ENCODE results near the gene DEXI. TPM values are rescaled to one million over a fixed set of nuclear protein-coding genes. Genes with fewer than 3 reads are reported as not detected.

The DEXI gene
- total RNA-seq, 1 donor from 2014 or later: 36.3 TPM

GRCh38 chr16:10987361-10988163 lies 45.3 kb upstream of the DEXI start:
- no peak for TF ChIP-seq CTCF (IDR thresholded peaks at IDR 0.05)
- H3K36me3 ChIP-seq: peaks cover 33% of the 10 kb centered on the region
- no peaks in the 10 kb centered on the region for H3K9me3 ChIP-seq
- H3K27ac ChIP-seq: no peak overlapping the region
- H3K4me1 ChIP-seq: no peaks in the 10 kb centered on the region
- DNase-seq (no peak), ATAC-seq (no peak)
- H3K4me3 ChIP-seq: no peak overlapping the region
- H3K27me3 ChIP-seq: no peaks in the 10 kb centered on the region
- intact Hi-C loops (cut with DNase I): no loop called here

- TF ChIP-seq CTCF (IDR thresholded peaks at IDR 0.05): no peak
- H3K4me1 ChIP-seq: peaks cover 9% of the 10 kb centered on the region
- H3K27ac ChIP-seq: no peak overlapping the region
- no peak overlapping the region for H3K4me3 ChIP-seq
- intact Hi-C loops (cut with DNase I): no loop called here
- no peak for ATAC-seq
- no peaks in the 10 kb centered on the region for H3K9me3 ChIP-seq
- no peaks in the 10 kb centered on the region for H3K27me3 ChIP-seq
- H3K36me3 ChIP-seq: peaks cover 38% of the 10 kb centered on the region
- no peak for DNase-seq
Observed at GRCh38 chr16:10984509-10984908, 42.2 kb upstream of the DEXI start.

- Histone ChIP-seq H3K36me3 (peaks cover 40% of the 10 kb centered on the region), H3K27ac (no peak overlapping the region), H3K9me3 (no peaks in the 10 kb centered on the region), H3K27me3 (no peaks in the 10 kb centered on the region), H3K4me3 (no peak overlapping the region), H3K4me1 (peaks cover 17% of the 10 kb centered on the region)
- ATAC-seq (no peak), DNase-seq (no peak)
- TF ChIP-seq CTCF (IDR thresholded peaks at IDR 0.05): no peak
- intact Hi-C loops (cut with DNase I): no loop called here
Observed at GRCh38 chr16:10983159-10983558, 40.9 kb upstream of the DEXI start.

- H3K9me3 ChIP-seq: no peaks in the 10 kb centered on the region
- ATAC-seq (no peak), DNase-seq (no peak)
- H3K4me3 ChIP-seq: no peak overlapping the region
- no peak overlapping the region for H3K27ac ChIP-seq
- H3K4me1 ChIP-seq: peaks cover 17% of the 10 kb centered on the region
- intact Hi-C loops (cut with DNase I): no loop called here
- peaks cover 45% of the 10 kb centered on the region for H3K36me3 ChIP-seq
- no peak for TF ChIP-seq CTCF (IDR thresholded peaks at IDR 0.05)
- no peaks in the 10 kb centered on the region for H3K27me3 ChIP-seq
Observed at GRCh38 chr16:10982465-10983150, 40.3 kb upstream of the DEXI start.

- no peaks in the 10 kb centered on the region for H3K27me3 ChIP-seq
- ATAC-seq: peak; percentile 35
- peak; percentile 27 for TF ChIP-seq CTCF (IDR thresholded peaks at IDR 0.05)
- H3K4me1 ChIP-seq: peaks cover 17% of the 10 kb centered on the region
- no peak overlapping the region for H3K4me3 ChIP-seq
- intact Hi-C loops (cut with DNase I): no loop called here
- DNase-seq: no peak
- H3K36me3 ChIP-seq: peaks cover 39% of the 10 kb centered on the region
- H3K9me3 ChIP-seq: no peaks in the 10 kb centered on the region
- no peak overlapping the region for H3K27ac ChIP-seq
Observed at GRCh38 chr16:10981697-10982216, 39.5 kb upstream of the DEXI start.

All from upper lobe of right lung (tissue), 1 donor.